HG02870 (cell line): ENCODE measurements around the gene MAGI3.

Experiments used
- ATAC-seq: cut with Tn5 transposase; IDR thresholded peaks from one replicate; pipeline ENCODE4 v1.9.1; 2021; ENCODE audit warnings: mild to moderate bottlenecking, moderate library complexity; ENCODE audit not compliant: unreplicated experiment

The MAGI3 gene

DNA sequence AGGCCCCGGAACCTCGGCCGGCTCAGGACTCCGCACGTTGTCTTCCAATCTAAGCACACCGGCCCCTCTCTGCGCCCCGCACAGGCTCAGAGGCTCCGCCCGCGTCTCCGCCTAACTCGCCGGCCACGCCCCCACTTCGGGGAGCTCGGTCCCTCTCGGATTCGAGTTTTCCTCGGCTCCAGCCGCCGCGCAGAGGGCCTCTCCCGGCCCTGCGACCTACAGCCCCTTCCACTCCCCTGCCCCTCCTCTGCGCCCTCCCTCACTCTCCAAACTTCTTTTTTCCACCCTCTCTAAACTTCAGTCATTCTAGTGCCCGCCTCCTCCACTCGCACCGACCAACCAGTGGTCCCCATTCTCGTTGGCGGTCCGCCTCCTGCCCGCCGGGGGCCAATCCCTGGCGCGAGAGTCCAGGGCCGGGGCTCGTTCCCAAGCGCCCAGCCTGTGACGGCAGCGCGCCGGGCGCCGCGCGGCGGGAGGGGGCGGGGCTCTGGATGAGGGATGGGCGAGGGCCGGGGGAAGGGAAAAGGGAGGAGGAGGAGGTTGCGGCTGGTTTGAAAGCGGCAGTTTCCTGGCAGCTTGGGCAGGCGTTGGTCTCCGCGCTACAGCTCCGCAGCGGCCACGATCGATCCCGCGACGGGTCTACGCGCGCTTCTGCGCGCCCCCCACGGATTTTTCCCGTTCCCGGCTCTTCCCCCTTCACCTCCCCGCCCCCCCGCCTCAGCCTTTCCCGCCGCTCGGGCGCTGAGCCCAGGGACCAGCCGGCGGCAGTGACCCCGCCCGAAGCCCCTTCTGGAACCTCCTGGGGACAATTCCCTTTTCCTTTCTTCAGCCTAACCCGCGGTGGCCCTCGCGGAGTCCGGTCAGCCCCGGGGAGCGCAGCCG, at the start of gene MAGI3:
Gene MAGI3 (plus strand): TSS at position 563 of the 882 bp plus-strand sequence. CDS start 519 bp downstream, outside the sequence.
- ATAC-seq, result peak; percentile 98

- ATAC-seq, result no peak
Observed at GRCh38 chr1:113353580-113353979, 36.7 kb upstream of the MAGI3 start.

DNA sequence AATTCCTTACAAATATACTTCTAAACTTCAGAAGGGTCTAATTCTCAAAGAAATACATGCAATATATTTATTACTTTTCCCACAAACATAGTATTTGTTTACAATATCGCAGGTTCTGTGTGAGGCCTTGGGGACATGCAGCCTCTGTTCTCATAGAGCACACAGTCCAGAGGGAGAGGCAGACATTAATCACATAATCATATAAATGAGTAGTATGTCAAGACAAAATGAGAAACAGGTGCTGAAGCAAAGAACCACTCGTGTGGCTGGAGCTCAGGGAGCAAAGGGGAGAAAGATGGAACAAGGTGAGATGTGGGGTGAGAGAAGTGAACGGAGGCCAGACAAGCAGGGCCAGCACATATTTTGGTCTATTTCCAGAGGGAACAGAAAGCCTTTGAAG, 26.4 kb upstream of the MAGI3 start:
- no peak for ATAC-seq

GRCh38 chr1:113369040-113369439, 21.3 kb upstream of the MAGI3 start:
- ATAC-seq, result no peak

DNA sequence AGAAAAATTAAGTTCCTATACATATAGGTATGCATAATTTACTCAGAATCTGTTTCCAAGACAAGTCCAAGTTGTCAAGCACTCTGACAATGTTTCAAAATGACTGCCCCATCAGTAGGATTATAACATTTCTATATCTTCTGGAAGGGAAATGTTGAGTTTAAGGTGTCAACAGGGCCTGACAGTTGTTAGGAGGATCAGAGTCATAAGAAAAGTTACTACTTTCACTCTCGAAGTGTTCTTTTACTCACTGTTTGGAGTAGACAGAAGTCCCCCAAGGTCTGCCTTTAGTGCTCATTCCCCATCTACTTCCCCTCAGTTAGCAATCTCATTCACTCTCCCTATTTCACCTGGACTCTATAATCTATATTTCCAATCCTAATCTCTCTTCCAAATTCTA, 20.6 kb upstream of the MAGI3 start:
- ATAC-seq, result peak; percentile 55

- no peak for ATAC-seq
Observed at GRCh38 chr1:113370868-113371267, 19.4 kb upstream of the MAGI3 start.

DNA sequence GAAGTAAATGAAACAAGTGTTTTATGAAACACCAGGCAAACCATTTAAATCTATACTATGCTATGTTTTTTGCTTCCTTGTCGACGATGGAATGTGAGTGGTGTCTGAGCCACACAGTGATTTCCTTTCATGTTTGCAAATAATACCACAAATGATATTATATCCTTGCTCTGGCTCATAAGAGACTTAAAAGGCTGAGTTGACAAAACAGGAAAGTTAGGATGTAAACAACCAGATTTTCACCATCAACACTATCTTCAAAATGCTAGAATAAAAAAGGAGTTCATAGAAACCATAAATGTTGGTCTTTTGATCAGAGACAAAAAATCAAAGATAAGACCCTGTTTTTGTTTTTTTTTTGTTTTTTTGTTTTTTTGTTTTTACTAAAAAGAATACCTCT, 17.8 kb upstream of the MAGI3 start:
- ATAC-seq, result no peak

- no peak for ATAC-seq
Observed at GRCh38 chr1:113373644-113374043, 16.7 kb upstream of the MAGI3 start.

DNA sequence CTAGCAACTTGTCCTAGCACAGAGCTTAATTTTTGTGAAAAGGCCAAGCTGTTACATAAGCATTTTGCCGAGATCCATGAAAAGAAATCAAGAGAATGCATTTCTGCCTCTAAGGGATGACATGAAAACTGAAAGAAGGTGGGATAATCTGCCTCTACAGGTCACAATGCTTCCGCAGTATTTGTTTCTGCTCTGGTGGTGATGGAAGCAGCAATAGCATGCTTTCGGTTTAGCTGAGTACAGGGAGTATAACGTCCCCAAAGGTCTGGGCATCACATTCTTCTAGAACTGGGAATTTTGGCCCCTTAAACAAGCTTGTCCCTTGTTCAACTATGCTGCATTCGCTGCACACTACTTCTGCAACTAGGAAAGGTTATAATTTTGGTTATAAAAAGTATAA, 14.4 kb upstream of the MAGI3 start:
- no peak for ATAC-seq

DNA sequence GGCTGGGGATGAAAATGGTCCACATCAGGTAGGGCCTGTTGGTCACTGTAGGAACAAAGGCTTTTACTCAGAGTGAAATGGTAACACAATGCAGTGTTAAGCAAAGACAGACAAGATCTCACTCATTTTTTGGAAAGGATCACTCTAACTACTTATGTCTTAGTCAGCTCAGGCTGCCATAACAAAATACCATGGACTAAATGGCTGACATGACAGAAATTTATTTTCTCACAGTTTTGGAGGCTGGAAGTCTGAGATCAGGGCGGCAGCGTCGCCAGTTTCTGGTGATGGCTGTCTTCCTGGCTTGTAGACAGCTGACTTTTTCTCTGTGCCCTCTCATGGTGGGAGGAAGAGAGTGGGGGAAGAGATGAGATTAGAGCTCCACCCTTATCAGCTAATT, 10.2 kb upstream of the MAGI3 start:
- no peak for ATAC-seq

DNA sequence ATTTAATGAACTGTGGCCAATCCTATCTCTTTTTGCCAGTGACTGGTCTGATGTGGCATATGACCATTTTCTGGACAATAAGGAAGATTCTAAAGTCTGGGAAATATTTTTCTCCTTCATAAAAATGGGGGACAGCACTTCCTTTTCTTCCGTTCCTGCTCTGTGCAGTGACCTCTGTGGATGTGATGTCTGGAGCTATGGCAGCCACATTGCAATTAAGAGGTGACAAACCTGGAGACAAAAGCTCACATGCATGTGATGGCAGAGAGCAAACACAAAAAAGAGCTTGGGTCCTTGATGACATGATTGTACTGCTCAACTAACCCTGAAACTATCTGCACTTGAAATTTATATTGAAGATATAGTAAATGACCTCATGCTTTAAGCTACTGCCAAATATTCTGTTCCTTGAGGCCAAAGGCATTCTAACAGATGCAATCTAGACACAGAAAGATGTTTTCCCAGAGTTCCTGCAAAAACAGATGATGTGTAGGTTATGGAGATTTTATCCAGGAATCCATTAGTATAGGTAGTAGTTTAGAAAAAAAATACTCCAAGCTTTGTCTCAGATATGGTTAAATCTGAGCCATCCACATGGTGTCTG, 2.2 kb upstream of the MAGI3 start:
- ATAC-seq, result no peak

DNA sequence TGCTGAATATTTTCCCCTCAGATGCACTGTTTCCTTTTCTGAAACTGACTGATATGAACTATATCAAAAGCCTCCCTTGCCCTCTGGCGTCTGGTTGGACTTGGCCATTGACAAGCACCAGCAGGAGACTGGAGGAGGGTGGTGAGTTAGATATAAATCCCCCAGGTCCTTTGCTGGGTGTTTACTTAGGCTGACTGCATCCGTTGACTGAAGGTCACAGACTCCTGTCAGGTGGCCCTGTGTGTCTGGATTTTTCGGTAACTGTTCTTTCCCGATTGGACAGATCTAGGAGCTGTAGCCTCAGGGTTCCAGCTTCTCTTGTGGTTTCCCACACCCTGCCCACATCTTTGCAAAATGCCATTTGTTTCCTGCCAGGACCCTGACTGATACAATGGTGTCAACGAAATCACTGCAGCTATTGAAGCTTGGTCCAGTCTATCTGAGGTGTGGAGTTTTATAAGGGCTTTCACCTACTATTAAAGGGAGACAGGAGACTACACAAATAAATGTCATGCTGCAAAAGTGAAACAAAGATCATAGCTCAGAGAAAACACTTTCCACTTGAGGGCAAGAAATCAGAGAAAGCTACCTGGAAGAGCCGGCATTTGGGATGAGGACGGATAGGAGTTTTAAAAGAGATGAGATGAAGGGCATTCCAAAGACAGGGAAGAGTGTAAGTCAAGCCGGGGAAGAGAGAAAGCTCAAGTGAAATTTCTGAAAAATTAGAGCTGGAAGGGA, 1.5 kb upstream of the MAGI3 start:
- no peak for ATAC-seq

DNA sequence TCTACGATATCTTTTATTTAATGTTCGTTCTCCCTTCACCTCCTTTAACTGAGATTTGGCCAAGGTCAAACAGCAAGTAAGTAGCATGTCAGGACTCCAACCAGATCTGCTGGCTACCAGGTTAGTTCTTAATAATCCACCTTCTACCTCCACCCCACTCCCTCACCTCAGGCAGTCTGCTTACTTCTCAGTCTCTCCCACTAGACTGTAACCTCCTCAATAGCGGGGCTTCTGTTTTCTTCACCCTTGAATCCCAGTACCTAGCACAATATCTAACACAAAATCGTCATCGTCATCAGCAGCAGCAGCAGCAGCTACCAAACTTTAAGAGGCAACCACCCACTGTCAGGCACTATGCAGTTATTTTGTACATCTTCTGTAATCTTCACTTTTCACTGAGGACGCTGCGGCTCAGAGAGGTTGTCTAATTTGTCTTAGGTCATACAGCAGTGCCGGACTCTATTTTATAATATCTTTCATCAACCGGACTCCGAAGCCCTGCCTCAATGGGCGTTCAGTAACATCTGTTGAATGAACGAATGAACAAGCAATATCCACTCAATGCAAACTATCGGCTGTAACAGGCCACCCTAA, 859 bp upstream of the MAGI3 start:
- ATAC-seq, result no peak

- ATAC-seq, result no peak
Observed at GRCh38 chr1:113390871-113391648, 745 bp downstream of the MAGI3 start.

- no peak for ATAC-seq
Observed at GRCh38 chr1:113391649-113392271, 1.4 kb downstream of the MAGI3 start.

GRCh38 chr1:113392541-113393128, 2.3 kb downstream of the MAGI3 start:
- no peak for ATAC-seq

DNA sequence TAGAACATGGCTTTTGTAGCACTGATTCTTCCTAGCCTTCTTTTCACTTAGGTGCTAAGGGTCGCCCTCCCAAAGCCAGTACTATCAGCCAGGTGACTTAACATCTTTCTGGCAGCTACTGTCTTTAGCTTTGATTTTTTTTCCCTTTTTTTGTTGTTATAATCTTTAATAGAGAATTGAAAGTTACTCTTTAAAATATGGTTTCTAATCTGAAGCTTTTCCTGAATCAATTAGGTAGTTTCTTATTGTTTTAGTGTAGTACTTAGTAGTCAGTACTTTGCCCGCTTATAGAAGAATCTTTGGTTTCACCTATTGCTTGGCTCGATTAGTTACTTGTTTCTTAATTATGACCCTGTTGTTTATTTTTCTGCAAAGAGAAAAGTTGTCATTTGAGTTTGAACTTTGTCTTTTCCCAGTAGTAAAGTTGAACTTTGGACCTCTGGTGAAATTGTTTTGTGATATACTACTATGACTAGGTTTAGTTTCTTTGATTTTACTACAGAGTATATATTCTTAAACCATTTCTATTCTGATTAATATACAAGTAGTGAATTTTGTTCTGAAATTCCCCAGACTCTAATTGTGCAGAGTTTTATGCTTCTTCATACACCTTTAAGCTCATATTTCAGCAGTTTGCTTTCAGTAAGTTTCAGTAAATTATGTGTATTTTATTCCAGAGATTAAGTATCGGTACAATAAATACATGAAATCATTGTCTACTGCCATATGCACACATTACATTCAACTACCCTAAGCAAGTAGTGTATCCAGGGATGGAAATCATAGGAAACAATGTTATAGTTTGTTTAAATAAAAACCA, 3.9 kb downstream of the MAGI3 start:
- ATAC-seq, result no peak

DNA sequence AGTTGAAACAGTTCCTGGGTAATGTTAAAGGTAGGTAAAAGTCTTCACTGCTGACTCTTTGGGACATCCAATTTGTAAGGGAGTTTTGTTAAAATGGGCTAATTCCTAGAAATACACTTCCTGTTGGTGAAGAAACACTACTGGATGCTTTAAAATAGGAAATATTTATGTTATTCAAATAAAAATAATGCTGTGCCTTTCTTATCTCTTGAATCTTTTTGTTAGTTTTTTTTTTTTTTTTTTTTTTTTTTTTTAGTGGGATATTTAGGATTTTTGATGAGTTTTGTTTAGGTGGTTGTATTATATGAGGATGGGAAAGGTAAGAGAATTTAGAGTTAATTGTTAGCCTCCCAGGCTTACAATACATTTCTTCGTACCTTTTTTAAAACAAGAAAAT, 4.5 kb downstream of the MAGI3 start:
- ATAC-seq, result no peak

DNA sequence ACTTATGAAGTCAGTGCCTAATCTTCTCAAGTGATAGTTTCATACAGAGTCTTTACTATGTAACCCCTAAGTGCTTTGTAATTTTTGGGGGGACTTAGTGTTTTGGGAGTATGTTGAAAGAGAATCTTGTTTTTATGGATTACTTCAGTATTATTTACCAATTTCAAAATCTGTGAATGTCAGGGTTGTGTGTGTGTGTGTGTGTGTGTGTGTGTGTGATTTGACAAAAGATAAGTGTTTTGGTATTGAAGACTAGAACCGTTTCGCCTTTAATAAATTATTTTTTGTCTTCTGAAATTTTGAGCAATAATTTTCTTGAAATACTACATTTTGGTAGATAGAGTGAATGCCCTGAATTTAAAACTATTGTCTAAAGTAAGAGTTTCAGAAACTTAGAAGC, 5.8 kb downstream of the MAGI3 start:
- ATAC-seq, result no peak
